Endothelial cell of umbilical vein (primary cell): ENCODE data around the gene BAG2. TPM values are rescaled to one million over a fixed set of nuclear protein-coding genes. Genes with fewer than 3 reads are reported as not detected.

Experiments
- BruUV-seq: library from RNA; stranded (reverse); fragments of 400-500 nt; replicated peaks from 2 replicates; lab custom pipeline; 2021; lab: Mats Ljungman, UMichigan
- CTCF ChIA-PET: fragments of 300-600, 350-600 bp; sonication (Branson Sonifier 250); formaldehyde crosslinking; loops from one replicate; lab custom pipeline; 2021; ENCODE audit warnings: antibody characterized with exemption, inconsistent platforms; lab: Charles Lee
- POLR2A ChIA-PET: fragments of 300-600, 350-600 bp; sonication (Branson Sonifier 250); formaldehyde crosslinking; loops from one replicate; lab custom pipeline; 2021; ENCODE audit warnings: antibody characterized with exemption, inconsistent platforms; lab: Charles Lee
- DNase-seq: peaks from one replicate; pipeline ENCODE4 v3.0.0-alpha.2; 2011; ENCODE audit warnings: low read depth, low spot score
- FAIRE-seq: peaks from 2 replicates; lab custom pipeline; 2011; peaks lifted over from hg19 to GRCh38; lab: Jason Lieb, UNC
- H2AFZ ChIP-seq: 2 replicates; pipeline ENCODE4 v1.6.0; 2012; ENCODE audit warnings: low read depth, low read length, control low read depth, inconsistent platforms
- H3K27ac ChIP-seq: 2 replicates; pipeline ENCODE4 v1.5.1; 2011; ENCODE audit warnings: low read depth, mild to moderate bottlenecking, control low read depth, low read length, moderate library complexity; ENCODE audit not compliant: insufficient read depth
- H3K27me3 ChIP-seq, 2 experiments: 2 replicates each; pipeline versions ENCODE4 v1.6.0 to v1.6.1; 2011; ENCODE audit warnings: low read length in 2 of 2, mixed read lengths in 1 of 2; ENCODE audit not compliant: control insufficient read depth in 2 of 2, insufficient read depth in 2 of 2
- H3K36me3 ChIP-seq, 2 experiments: 2 replicates in 1 of 2; 3 replicates in 1 of 2; pipeline ENCODE4 v1.5.1; 2011; ENCODE audit warnings: low read length in 2 of 2, mild to moderate bottlenecking in 1 of 2, moderate library complexity in 1 of 2; ENCODE audit not compliant: control insufficient read depth in 2 of 2, insufficient read depth in 2 of 2; ENCODE audit errors: extremely low read depth in 1 of 2
- H3K4me1 ChIP-seq: 3 replicates; pipeline ENCODE4 v1.5.1; 2011; ENCODE audit warnings: mild to moderate bottlenecking, low read length; ENCODE audit not compliant: control insufficient read depth, insufficient read depth; ENCODE audit errors: extremely low read depth
- H3K4me2 ChIP-seq: 2 replicates; pipeline ENCODE4 v1.6.1; 2011; ENCODE audit warnings: low read length, control low read depth, mixed read lengths; ENCODE audit not compliant: insufficient read depth
- H3K4me3 ChIP-seq, 3 experiments: fragments of 200-600 bp in 1 of 3; sonication (generic), shearing (Covaris generic) in 1 of 3; replicated peaks in 1 of 3; 2 replicates each; pipeline ENCODE4 v1.5.1; 2011 to 2016; ENCODE audit warnings: control low read depth in 3 of 3, low read length in 3 of 3, mild to moderate bottlenecking in 2 of 3, inconsistent platforms in 1 of 3, low read depth in 1 of 3, moderate library complexity in 1 of 3; ENCODE audit not compliant: insufficient read depth in 1 of 3
- H3K79me2 ChIP-seq: 2 replicates; pipeline ENCODE4 v1.6.0; 2012; ENCODE audit warnings: low read length, inconsistent platforms; ENCODE audit not compliant: control insufficient read depth, insufficient read depth
- H3K9ac ChIP-seq: replicated peaks from 2 replicates; pipeline ENCODE3; 2011; ENCODE audit warnings: low read length, control low read depth; ENCODE audit not compliant: insufficient read depth; ENCODE audit errors: extremely low read depth
- H3K9me1 ChIP-seq: replicated peaks from 3 replicates; pipeline ENCODE4 v1.6.0; 2011; ENCODE audit warnings: mild to moderate bottlenecking, low read length; ENCODE audit not compliant: control insufficient read depth, insufficient read depth; ENCODE audit errors: extremely low read depth
- H3K9me3 ChIP-seq: replicated peaks from 2 replicates; pipeline ENCODE4 v1.5.1; 2012; ENCODE audit warnings: low read length, inconsistent platforms; ENCODE audit not compliant: control insufficient read depth, insufficient read depth
- H4K20me1 ChIP-seq: replicated peaks from 2 replicates; pipeline ENCODE3; 2011; ENCODE audit warnings: mild to moderate bottlenecking, low read length; ENCODE audit not compliant: control insufficient read depth, insufficient read depth; ENCODE audit errors: extremely low read depth
- EZH2 ChIP-seq: IDR thresholded peaks from 2 replicates; pipeline ENCODE4 v1.6.1; 2012; ENCODE audit warnings: borderline replicate concordance, low read depth, mild to moderate bottlenecking, moderate library complexity, low read length, inconsistent platforms; ENCODE audit not compliant: severe bottlenecking
- FOS ChIP-seq: IDR thresholded peaks from 2 replicates; pipeline ENCODE4 v1.6.1; 2011; ENCODE audit warnings: mild to moderate bottlenecking, low read length, moderate library complexity, borderline replicate concordance; ENCODE audit not compliant: insufficient read depth
- GATA2 ChIP-seq: IDR thresholded peaks from 2 replicates; pipeline ENCODE4 v1.7.0; 2011; ENCODE audit warnings: low read depth, mild to moderate bottlenecking, moderate library complexity, mixed read lengths, low read length; ENCODE audit not compliant: insufficient read length, insufficient read depth
- JUN ChIP-seq: IDR thresholded peaks from 2 replicates; pipeline ENCODE4 v1.6.1; 2011; ENCODE audit warnings: borderline replicate concordance, low read depth; ENCODE audit not compliant: insufficient read length, insufficient read depth
- POLR2A ChIP-seq: IDR thresholded peaks from 2 replicates; pipeline ENCODE4 v1.6.1; 2012; ENCODE audit warnings: low read depth, mild to moderate bottlenecking, control low read depth, low read length
- POLR2AphosphoS5 ChIP-seq: IDR thresholded peaks from 2 replicates; pipeline ENCODE4 v1.6.1; 2012; ENCODE audit warnings: low read depth, mild to moderate bottlenecking, control low read depth, low read length, moderate library complexity; ENCODE audit not compliant: insufficient read depth
- dilution Hi-C: fragments of 300-500 bp; cut with MboI; formaldehyde crosslinking; loops from one replicate; pipeline ENCODE4 v1.15.0; 2019; ENCODE audit warnings: low sequenced_read_pairs; ENCODE audit not compliant: extremely low pct_ligation_motif_present
- intact Hi-C: fragments of 100-400 bp; cut with micrococcal nuclease; formaldehyde crosslinking; loops from one replicate; pipeline ENCODE4 v1.10.0; 2022
- polyA plus RNA-seq, 4 experiments: library from polyadenylated mRNA; depleted of rRNA in 3 of 4; stranded (reverse) in 3 of 4; unstranded in 1 of 4; fragments of >200 nt; gene quantifications; 2 replicates each; pipeline versions ENCODE4 v1.2.1 to v1.2.3, GENCODE V29; 2011 to 2012; ENCODE audit warnings: missing spikeins in 1 of 4
- total RNA-seq: library from RNA; stranded (reverse); gene quantifications from 2 replicates; pipeline ENCODE4 v1.2.3, GENCODE V29; 2021
- TF ChIP-seq, protein P1 (sequence below), 2 donors: IDR thresholded peaks; 1 replicate in 1 of 2; 2 replicates in 1 of 2; pipeline ENCODE4 v1.5.1; 2011; ENCODE audit warnings: low read length in 2 of 2, mild to moderate bottlenecking in 2 of 2, moderate library complexity in 2 of 2, control low read depth in 1 of 2, inconsistent platforms in 1 of 2, low read depth in 1 of 2; ENCODE audit not compliant: insufficient read depth in 1 of 2; ENCODE audit errors: extremely low read depth in 1 of 2
- TF ChIP-seq, protein P2 (sequence below): IDR thresholded peaks from 2 replicates; pipeline ENCODE4 v1.6.1; 2011; ENCODE audit not compliant: insufficient read depth, insufficient read length

The BAG2 gene
- total and polyA plus RNA-seq, 2 donors (not counting 3 experiments of a cell fraction or from before 2014, with no cell fraction given) = 1.1 to 3.9 TPM

DNA sequence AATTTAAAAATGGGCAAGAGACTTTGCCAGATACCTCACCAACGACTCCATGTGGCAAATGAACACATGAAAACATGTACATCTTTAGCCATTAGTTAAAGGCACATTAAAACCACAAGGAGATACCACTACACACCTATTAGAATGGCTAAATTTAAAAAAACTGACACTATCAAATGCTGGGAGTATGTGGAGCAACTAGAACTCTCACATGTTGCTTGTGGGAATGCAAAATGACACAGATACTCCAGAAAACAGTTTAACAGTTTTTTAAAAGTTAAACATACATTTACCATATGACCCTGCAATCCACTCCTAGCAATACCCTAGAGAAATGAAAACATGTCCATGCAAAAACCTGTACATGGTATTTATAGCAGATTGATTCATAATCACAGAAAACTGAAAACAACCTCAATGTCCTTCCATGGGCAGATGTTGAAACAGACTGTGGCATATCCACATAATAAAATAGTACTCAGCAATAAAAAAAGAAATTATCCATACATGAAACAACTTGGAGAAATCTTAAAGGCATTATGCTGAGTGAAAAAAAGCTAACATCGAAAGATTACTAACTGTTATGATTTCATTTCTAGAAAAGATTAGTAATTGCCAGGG lies 48.1 kb downstream of the BAG2 start:
- intact Hi-C loops = no loop called here
- no peak overlapping the region for H3K4me3 ChIP-seq
- peak overlapping the region; percentile 6 for H3K4me2 ChIP-seq
- H2AFZ ChIP-seq = no peak overlapping the region
- no peak overlapping the region for H3K9ac ChIP-seq
- H3K9me1 ChIP-seq = no peaks in the 10 kb centered on the region
- H3K27ac ChIP-seq = no peak overlapping the region
- FAIRE-seq = no peak
- H3K9me3 ChIP-seq = no peaks in the 10 kb centered on the region
- no peak for DNase-seq
- POLR2A ChIA-PET = no interaction called here
- dilution Hi-C loops = no loop called here
- BruUV-seq = no TSS peak
- no peaks in the 10 kb centered on the region for H3K36me3 ChIP-seq
- CTCF ChIA-PET = no interaction called here
- H3K4me1 ChIP-seq = peaks cover 11% of the 10 kb centered on the region
- H3K27me3 ChIP-seq = no peaks in the 10 kb centered on the region
- TF ChIP-seq POLR2A = no peak
- TF ChIP-seq EZH2 = no peak
- no peak for TF ChIP-seq FOS
- TF ChIP-seq, protein P1, sequence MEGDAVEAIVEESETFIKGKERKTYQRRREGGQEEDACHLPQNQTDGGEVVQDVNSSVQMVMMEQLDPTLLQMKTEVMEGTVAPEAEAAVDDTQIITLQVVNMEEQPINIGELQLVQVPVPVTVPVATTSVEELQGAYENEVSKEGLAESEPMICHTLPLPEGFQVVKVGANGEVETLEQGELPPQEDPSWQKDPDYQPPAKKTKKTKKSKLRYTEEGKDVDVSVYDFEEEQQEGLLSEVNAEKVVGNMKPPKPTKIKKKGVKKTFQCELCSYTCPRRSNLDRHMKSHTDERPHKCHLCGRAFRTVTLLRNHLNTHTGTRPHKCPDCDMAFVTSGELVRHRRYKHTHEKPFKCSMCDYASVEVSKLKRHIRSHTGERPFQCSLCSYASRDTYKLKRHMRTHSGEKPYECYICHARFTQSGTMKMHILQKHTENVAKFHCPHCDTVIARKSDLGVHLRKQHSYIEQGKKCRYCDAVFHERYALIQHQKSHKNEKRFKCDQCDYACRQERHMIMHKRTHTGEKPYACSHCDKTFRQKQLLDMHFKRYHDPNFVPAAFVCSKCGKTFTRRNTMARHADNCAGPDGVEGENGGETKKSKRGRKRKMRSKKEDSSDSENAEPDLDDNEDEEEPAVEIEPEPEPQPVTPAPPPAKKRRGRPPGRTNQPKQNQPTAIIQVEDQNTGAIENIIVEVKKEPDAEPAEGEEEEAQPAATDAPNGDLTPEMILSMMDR (IDR thresholded peaks at IDR 0.05; ENCODE audit: extremely low read depth in 1 of 2, insufficient read depth in 1 of 2, low read depth in 1 of 2, low read length in 2 of 2) = no peak
- no peak for TF ChIP-seq POLR2AphosphoS5
- no peak for TF ChIP-seq GATA2
- TF ChIP-seq, protein P2, sequence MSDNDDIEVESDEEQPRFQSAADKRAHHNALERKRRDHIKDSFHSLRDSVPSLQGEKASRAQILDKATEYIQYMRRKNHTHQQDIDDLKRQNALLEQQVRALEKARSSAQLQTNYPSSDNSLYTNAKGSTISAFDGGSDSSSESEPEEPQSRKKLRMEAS = no peak
- no peak for TF ChIP-seq JUN
- peaks cover 35% of the 10 kb centered on the region for H3K79me2 ChIP-seq
- H4K20me1 ChIP-seq = no peaks in the 10 kb centered on the region
